ENCODE data around the gene WIPF1. TPM values are rescaled to one million over a fixed set of nuclear protein-coding genes. Genes with fewer than 3 reads are reported as not detected.

Gene WIPF1
- polyA plus RNA-seq, 1 experiment = 34.9 TPM

DNA sequence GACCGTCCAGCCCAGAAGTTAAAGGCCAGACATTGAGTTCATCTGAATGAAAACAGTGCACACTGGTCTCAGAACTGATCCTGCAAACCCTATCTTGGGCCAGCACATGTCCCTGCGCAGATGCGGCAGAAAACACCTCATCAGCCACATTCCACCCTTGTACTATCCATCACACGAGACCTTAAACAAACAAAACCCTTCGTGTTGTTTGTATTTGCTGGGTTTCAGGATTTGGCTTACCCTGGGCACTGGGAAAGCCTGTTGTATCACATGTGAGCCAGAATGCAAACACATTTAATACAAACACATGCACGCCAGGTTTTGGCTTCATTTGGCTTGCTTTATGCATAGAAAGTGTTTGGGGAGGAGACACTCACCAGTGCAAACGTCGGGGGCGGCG, 12.5 kb downstream of the WIPF1 start:
- POLR2A ChIA-PET = no interaction called here
- TF ChIP-seq, protein P1, sequence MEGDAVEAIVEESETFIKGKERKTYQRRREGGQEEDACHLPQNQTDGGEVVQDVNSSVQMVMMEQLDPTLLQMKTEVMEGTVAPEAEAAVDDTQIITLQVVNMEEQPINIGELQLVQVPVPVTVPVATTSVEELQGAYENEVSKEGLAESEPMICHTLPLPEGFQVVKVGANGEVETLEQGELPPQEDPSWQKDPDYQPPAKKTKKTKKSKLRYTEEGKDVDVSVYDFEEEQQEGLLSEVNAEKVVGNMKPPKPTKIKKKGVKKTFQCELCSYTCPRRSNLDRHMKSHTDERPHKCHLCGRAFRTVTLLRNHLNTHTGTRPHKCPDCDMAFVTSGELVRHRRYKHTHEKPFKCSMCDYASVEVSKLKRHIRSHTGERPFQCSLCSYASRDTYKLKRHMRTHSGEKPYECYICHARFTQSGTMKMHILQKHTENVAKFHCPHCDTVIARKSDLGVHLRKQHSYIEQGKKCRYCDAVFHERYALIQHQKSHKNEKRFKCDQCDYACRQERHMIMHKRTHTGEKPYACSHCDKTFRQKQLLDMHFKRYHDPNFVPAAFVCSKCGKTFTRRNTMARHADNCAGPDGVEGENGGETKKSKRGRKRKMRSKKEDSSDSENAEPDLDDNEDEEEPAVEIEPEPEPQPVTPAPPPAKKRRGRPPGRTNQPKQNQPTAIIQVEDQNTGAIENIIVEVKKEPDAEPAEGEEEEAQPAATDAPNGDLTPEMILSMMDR (IDR thresholded peaks at IDR 0.05; ENCODE audit: insufficient read depth, low read depth, low read length) = no peak
- DNase-seq (ENCODE audit: low read depth) = no peak
- Histone ChIP-seq H3K4me3 (ENCODE audit: low read depth, low read length) (no peak overlapping the region), H3K36me3 (ENCODE audit: control insufficient read depth, insufficient read depth, low read length) (peaks cover 4% of the 10 kb centered on the region), H3K27me3 (ENCODE audit: control insufficient read depth, insufficient read depth, low read length) (no peaks in the 10 kb centered on the region)
- CTCF ChIA-PET = interaction anchor here (1.7 to 2.6 kb wide), 2 partner anchors 102 to 104 kb away, joined by 5 to 7 read pairs; no protein-coding TSS in a partner anchor

DNA sequence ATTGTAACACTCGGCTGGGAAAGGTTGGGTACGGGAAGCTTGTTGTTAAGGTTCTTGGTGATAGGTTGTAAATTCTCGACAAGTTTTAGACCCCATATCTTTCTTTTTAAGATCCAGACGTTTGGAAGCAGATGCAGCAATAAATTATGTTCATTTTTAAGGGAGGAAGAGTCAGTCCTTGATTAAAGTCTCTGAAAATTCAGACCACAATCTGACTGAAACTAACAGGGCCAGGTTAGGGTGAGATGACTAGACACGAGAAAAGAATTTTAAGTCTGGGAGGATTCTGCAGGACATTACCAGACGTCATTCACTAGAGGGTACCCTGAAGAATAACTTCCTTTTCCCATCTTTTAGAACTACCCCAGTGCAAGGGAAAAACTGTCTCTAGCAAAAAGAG, 16.1 kb downstream of the WIPF1 start:
- POLR2A ChIA-PET = no interaction called here
- no peak for DNase-seq (ENCODE audit: low read depth)
- CTCF ChIA-PET = interaction anchor here (2.5 kb wide), 1 partner anchor 106 kb away, joined by 13 read pairs; no protein-coding TSS in a partner anchor
- TF ChIP-seq, protein P1 (IDR thresholded peaks at IDR 0.05; ENCODE audit: insufficient read depth, low read depth, low read length) = no peak
- H3K36me3 ChIP-seq (ENCODE audit: control insufficient read depth, insufficient read depth, low read length) = peaks cover 6% of the 10 kb centered on the region
- no peak overlapping the region for H3K4me3 ChIP-seq (ENCODE audit: low read depth, low read length)
- no peaks in the 10 kb centered on the region for H3K27me3 ChIP-seq (ENCODE audit: control insufficient read depth, insufficient read depth, low read length)

DNA sequence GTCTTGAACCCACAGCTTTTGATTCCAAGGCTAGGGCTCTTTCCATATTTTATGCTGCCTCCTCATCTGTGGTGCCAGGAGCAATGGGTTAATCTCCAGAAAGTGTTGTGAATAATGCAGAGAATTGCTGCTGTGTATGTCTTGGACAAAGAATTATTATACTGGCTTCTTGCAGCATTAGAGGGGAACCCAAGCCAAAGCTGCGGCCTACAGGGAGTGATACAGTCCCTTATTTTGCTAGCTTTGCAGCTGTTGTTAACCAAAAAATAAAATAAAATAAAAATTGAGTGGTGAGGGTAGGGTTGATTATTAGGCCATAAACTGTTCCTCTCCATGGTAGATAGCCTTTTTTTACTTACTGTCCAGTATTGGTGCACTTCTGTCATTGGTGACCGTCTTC, 16.7 kb downstream of the WIPF1 start:
- TF ChIP-seq, protein P1 (IDR thresholded peaks at IDR 0.05; ENCODE audit: insufficient read depth, low read depth, low read length) = no peak
- POLR2A ChIA-PET = no interaction called here
- CTCF ChIA-PET = interaction anchor here (0.8 to 1.2 kb wide), 4 partner anchors 8 to 108 kb away, joined by 3 to 5 read pairs (median 4); no protein-coding TSS in a partner anchor

DNA sequence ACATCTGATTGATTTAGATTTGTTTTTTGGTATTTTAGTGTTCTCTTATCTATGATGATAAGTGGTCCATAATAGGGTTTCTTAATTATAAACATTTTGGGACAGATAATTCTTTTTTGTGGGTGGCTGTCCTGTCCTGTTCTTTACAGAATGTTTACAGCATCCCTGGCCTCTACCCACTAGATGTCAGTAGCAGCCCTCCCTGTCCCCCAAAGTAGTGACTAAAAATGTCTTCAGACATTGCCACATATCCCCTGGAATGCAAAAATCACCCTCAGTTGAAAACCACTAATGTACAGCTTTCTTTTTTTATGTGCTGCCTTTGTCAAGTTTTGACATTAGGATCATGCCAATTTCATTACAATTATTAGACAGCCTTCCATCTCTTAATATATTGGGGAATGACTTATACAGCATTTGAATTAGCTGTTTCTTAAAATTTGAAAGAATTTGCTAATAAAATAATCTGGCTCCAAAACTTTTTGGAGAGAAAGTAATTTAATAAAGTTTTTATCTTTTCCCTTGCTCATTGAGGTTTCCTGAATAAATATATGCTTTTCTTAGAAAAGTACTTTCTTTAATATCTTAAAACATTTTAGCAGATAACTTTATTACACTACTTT, 19.5 kb downstream of the WIPF1 start:
- CTCF ChIA-PET = interaction anchor here (0.6 to 7.1 kb wide), 26 partner anchors 8 to 405 kb away, joined by 3 to 86 read pairs (median 4); partner anchors contain the start of genes CHRNA1 and WIPF1
- no peak for DNase-seq (ENCODE audit: low read depth)
- H3K27me3 ChIP-seq (ENCODE audit: control insufficient read depth, insufficient read depth, low read length) = no peaks in the 10 kb centered on the region
- TF ChIP-seq, protein P1 (IDR thresholded peaks at IDR 0.05; ENCODE audit: insufficient read depth, low read depth, low read length) = peak; percentile 82
- POLR2A ChIA-PET = no interaction called here
- peaks cover 4% of the 10 kb centered on the region for H3K36me3 ChIP-seq (ENCODE audit: control insufficient read depth, insufficient read depth, low read length)
- H3K4me3 ChIP-seq (ENCODE audit: low read depth, low read length) = no peak overlapping the region

More for the DNA sequence above, 16.7 kb downstream of the WIPF1 start:
- Histone ChIP-seq H3K36me3 (ENCODE audit: control insufficient read depth, insufficient read depth, low read length) (peaks cover 6% of the 10 kb centered on the region), H3K27me3 (ENCODE audit: control insufficient read depth, insufficient read depth, low read length) (no peaks in the 10 kb centered on the region), H3K4me3 (ENCODE audit: low read depth, low read length) (no peak overlapping the region)
- DNase-seq (ENCODE audit: low read depth) = no peak

DNA sequence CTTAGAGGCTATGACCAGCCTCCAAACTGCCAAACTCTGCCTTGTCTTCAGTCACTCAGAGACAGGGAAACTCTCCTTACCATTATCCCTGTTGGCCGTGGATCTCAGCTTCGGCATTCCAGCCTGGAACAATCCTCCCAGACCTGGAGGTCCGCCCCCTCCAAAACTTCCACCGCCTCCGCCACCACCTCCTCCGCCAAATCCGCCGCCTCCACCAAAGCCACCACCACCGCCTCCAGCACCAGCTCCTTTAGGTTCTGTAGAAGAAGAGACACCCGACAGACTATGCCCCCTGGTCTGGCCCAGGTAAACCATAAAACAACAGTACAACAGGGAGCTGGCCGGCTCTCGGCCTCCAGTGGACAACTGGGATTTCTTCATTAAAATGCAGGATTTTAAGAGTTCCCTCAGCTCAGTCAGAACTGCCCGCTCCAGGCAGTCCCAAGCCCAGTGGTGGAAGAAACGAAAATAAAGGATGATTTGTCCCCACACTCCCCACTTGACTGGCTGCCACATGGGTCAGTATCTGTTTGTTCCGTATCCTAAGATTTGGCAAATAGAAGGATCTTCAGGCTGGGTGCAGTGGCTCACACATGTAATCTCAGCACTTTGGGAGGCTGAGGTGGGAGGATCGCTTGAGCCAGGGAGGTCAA, 22.4 kb downstream of the WIPF1 start:
- H3K36me3 ChIP-seq (ENCODE audit: control insufficient read depth, insufficient read depth, low read length) = peaks cover 13% of the 10 kb centered on the region
- no peak for DNase-seq (ENCODE audit: low read depth)
- ChIA-PET POLR2A (interaction anchor here (0.6 kb wide), 1 partner anchor 108 kb away, joined by 6 read pairs; no protein-coding TSS in a partner anchor), CTCF (interaction anchor here (0.6 to 7.1 kb wide), 6 partner anchors 31 to 1131 kb away, joined by 3 to 86 read pairs (median 3); no protein-coding TSS in a partner anchor)
- H3K27me3 ChIP-seq (ENCODE audit: control insufficient read depth, insufficient read depth, low read length) = no peaks in the 10 kb centered on the region
- TF ChIP-seq, protein P1 (IDR thresholded peaks at IDR 0.05; ENCODE audit: insufficient read depth, low read depth, low read length) = no peak
- no peak overlapping the region for H3K4me3 ChIP-seq (ENCODE audit: low read depth, low read length)
